HEK293 (cell line): ENCODE data around the gene SFT2D2.

Experiments used
- CTCF ChIA-PET: fragments of 350-600 bp; formaldehyde crosslinking; extraction: SDS; loops from one replicate; lab custom pipeline; 2021; ENCODE audit warnings: antibody characterized with exemption; lab: Yijun Ruan, JAX
- POLR2A ChIA-PET: fragments of 300-600 bp; formaldehyde crosslinking; extraction: SDS; loops from one replicate; lab custom pipeline; 2020; ENCODE audit warnings: antibody characterized with exemption, inconsistent platforms; lab: Yijun Ruan, JAX
- H3K27ac ChIP-seq: fragments of 200-500 bp; sonication (Bioruptor generic); 2 replicates; pipeline ENCODE4 v1.5.1; 2014; ENCODE audit warnings: low read depth, low read length, control low read depth, inconsistent platforms; ENCODE audit errors: extremely low read depth
- H3K36me3 ChIP-seq, 2 experiments: fragments of 200-500 bp in 1 of 2; sonication (Bioruptor generic) in 1 of 2; 1 replicate in 1 of 2; 2 replicates in 1 of 2; pipeline ENCODE4 v1.5.1; 2014 to 2017; ENCODE audit warnings: inconsistent platforms in 2 of 2, low read length in 2 of 2; ENCODE audit not compliant: control insufficient read depth in 2 of 2, insufficient read depth in 1 of 2
- H3K4me1 ChIP-seq: fragments of 200-500 bp; sonication (Bioruptor generic); 2 replicates; pipeline ENCODE4 v1.5.1; 2014; ENCODE audit warnings: mild to moderate bottlenecking, low read length, inconsistent platforms; ENCODE audit not compliant: control insufficient read depth, insufficient read depth
- H3K4me3 ChIP-seq: 2 replicates; pipeline ENCODE4 v1.5.1; 2011; ENCODE audit warnings: low read depth, mild to moderate bottlenecking, control low read depth, low read length, moderate library complexity
- H3K9me3 ChIP-seq: fragments of 200-500 bp; sonication (Bioruptor generic); 2 replicates; pipeline ENCODE4 v1.5.1; 2014; ENCODE audit warnings: low read depth, low read length, inconsistent platforms; ENCODE audit not compliant: control insufficient read depth, insufficient read depth
- PRDM2 ChIP-seq: fragments of 450-650 bp; formaldehyde crosslinking; IDR thresholded peaks from 2 replicates; pipeline ENCODE4 v1.5.1; 2016; ENCODE audit warnings: missing biosample characterization, missing genetic modification characterization, borderline replicate concordance
- SETDB1 ChIP-seq: IDR thresholded peaks from one replicate; pipeline ENCODE4 v1.6.1; 2017; ENCODE audit warnings: mild to moderate bottlenecking, low read length, moderate library complexity, mixed read lengths; ENCODE audit not compliant: insufficient read length
- SP3 ChIP-seq: fragments of 450-650 bp; formaldehyde crosslinking; IDR thresholded peaks from 2 replicates; pipeline ENCODE4 v1.5.1; 2016; ENCODE audit warnings: missing biosample characterization, missing genetic modification characterization
- ZBTB10 ChIP-seq: fragments of 450-650 bp; formaldehyde crosslinking; IDR thresholded peaks from 2 replicates; pipeline ENCODE4 v1.5.1; 2016; ENCODE audit warnings: missing biosample characterization, missing genetic modification characterization
- ZNF157 ChIP-seq: fragments of 450-650 bp; formaldehyde crosslinking; IDR thresholded peaks from 2 replicates; pipeline ENCODE4 v1.5.1; 2016; ENCODE audit warnings: missing biosample characterization, missing genetic modification characterization
- ZNF311 ChIP-seq: fragments of 450-650 bp; formaldehyde crosslinking; IDR thresholded peaks from 2 replicates; pipeline ENCODE4 v1.5.1; 2017; ENCODE audit warnings: missing biosample characterization, missing genetic modification characterization, borderline replicate concordance
- ZNF416 ChIP-seq: fragments of 450-650 bp; formaldehyde crosslinking; IDR thresholded peaks from 2 replicates; pipeline ENCODE4 v1.5.1; 2016; ENCODE audit warnings: missing biosample characterization, missing genetic modification characterization
- ZNF426 ChIP-seq: fragments of 450-650 bp; formaldehyde crosslinking; IDR thresholded peaks from 2 replicates; pipeline ENCODE4 v1.5.1; 2017; ENCODE audit warnings: missing biosample characterization, missing genetic modification characterization, mild to moderate bottlenecking, inconsistent platforms, moderate library complexity
- ZNF510 ChIP-seq: fragments of 450-650 bp; formaldehyde crosslinking; IDR thresholded peaks from 2 replicates; pipeline ENCODE4 v1.5.1; 2018; ENCODE audit warnings: mild to moderate bottlenecking, missing genetic modification characterization, missing biosample characterization; ENCODE audit not compliant: insufficient replicate concordance
- ZNF521 ChIP-seq: fragments of 450-650 bp; formaldehyde crosslinking; IDR thresholded peaks from 2 replicates; pipeline ENCODE4 v1.5.1; 2017; ENCODE audit warnings: missing biosample characterization, mild to moderate bottlenecking, missing genetic modification characterization
- ZNF529 ChIP-seq: fragments of 450-650 bp; formaldehyde crosslinking; IDR thresholded peaks from 2 replicates; pipeline ENCODE4 v1.5.1; 2017; ENCODE audit warnings: missing genetic modification characterization, missing biosample characterization; ENCODE audit not compliant: insufficient replicate concordance
- ZNF610 ChIP-seq: fragments of 450-650 bp; formaldehyde crosslinking; IDR thresholded peaks from 2 replicates; pipeline ENCODE4 v1.5.1; 2016; ENCODE audit warnings: missing biosample characterization, missing genetic modification characterization, borderline replicate concordance
- ZNF621 ChIP-seq: fragments of 450-650 bp; formaldehyde crosslinking; IDR thresholded peaks from 2 replicates; pipeline ENCODE4 v1.5.1; 2017; ENCODE audit warnings: missing biosample characterization, missing genetic modification characterization
- ZNF639 ChIP-seq: fragments of 450-650 bp; formaldehyde crosslinking; IDR thresholded peaks from 2 replicates; pipeline ENCODE4 v1.5.1; 2016; ENCODE audit warnings: missing biosample characterization, missing genetic modification characterization
- ZNF660 ChIP-seq: fragments of 450-650 bp; IDR thresholded peaks from 2 replicates; pipeline ENCODE4 v1.5.1; 2018; ENCODE audit warnings: missing biosample characterization, mild to moderate bottlenecking, missing genetic modification characterization
- ZNF777 ChIP-seq: fragments of 450-650 bp; formaldehyde crosslinking; IDR thresholded peaks from 2 replicates; pipeline ENCODE4 v1.5.1; 2017; ENCODE audit warnings: missing biosample characterization, missing genetic modification characterization, borderline replicate concordance
- ZNF785 ChIP-seq: fragments of 450-650 bp; formaldehyde crosslinking; IDR thresholded peaks from 2 replicates; pipeline ENCODE4 v1.5.1; 2016; ENCODE audit warnings: missing biosample characterization, missing genetic modification characterization
- ZSCAN18 ChIP-seq: fragments of 450-650 bp; formaldehyde crosslinking; IDR thresholded peaks from 2 replicates; pipeline ENCODE4 v1.5.1; 2016; ENCODE audit warnings: missing biosample characterization, missing genetic modification characterization

Gene SFT2D2

GRCh38 chr1:168223261-168223660 is 2.5 kb upstream of the SFT2D2 start:
- TF ChIP-seq SETDB1 (peak; percentile 60), ZNF311 (tag by site-specific recombination) (no peak), PRDM2 (no peak), ZNF621 (tag by site-specific recombination) (no peak), ZSCAN18 (no peak), SP3 (no peak)
- POLR2A ChIA-PET = no interaction called here
- no peaks in the 10 kb centered on the region for H3K9me3 ChIP-seq
- H3K36me3 ChIP-seq = no peaks in the 10 kb centered on the region
- H3K4me1 ChIP-seq = peaks cover 3% of the 10 kb centered on the region; the same call in 1 of the 2 replicates
- no peak overlapping the region for H3K4me3 ChIP-seq
- CTCF ChIA-PET = no interaction called here
- no peak overlapping the region for H3K27ac ChIP-seq

- no peaks in the 10 kb centered on the region for H3K36me3 ChIP-seq
- peaks cover 8% of the 10 kb centered on the region for H3K4me1 ChIP-seq
- no peak overlapping the region for H3K27ac ChIP-seq
- H3K4me3 ChIP-seq = no peak overlapping the region
- no peak for TF ChIP-seq ZNF529 (tag by site-specific recombination)
- TF ChIP-seq ZNF311 (tag by site-specific recombination) = no peak
- no peak for TF ChIP-seq ZNF521 (tag by site-specific recombination)
- no peak for TF ChIP-seq ZNF157 (tag by site-specific recombination)
- no peak for TF ChIP-seq ZBTB10 (tag by site-specific recombination)
- TF ChIP-seq ZNF639 (tag by site-specific recombination) = no peak
- no peak for TF ChIP-seq ZNF416
- no peak for TF ChIP-seq ZNF777 (tag by site-specific recombination)
- no peak for TF ChIP-seq ZNF426 (tag by site-specific recombination)
- no peak for TF ChIP-seq ZNF510
- TF ChIP-seq ZNF610 (tag by site-specific recombination) = no peak
- TF ChIP-seq ZSCAN18 = no peak
- no peak for TF ChIP-seq ZNF785 (tag by site-specific recombination)
- TF ChIP-seq ZNF660 (tag by site-specific recombination) = no peak
- TF ChIP-seq, all 188 proteins: peak for 0
- ChIA-PET POLR2A (no interaction called here), CTCF (interaction anchor here (3.0 kb wide), 1 partner anchor 11 kb away, joined by 14 read pairs; no protein-coding TSS in a partner anchor)
- H3K9me3 ChIP-seq = no peaks in the 10 kb centered on the region
These were observed 1.9 kb upstream of the SFT2D2 start for GRCh38 chr1:168223681-168224540.
